SU-DHL-6 (cell line): ENCODE data around the gene GPHN.

Experiments used
- CTCF ChIP-seq: fragments of 200-600 bp; sonication (generic); IDR thresholded peaks from one replicate; pipeline ENCODE4 v1.5.1; 2017; ENCODE audit warnings: antibody characterized with exemption, mild to moderate bottlenecking, low read length, moderate library complexity; ENCODE audit not compliant: insufficient read depth, poor library complexity, severe bottlenecking
- EZH2phosphoT487 ChIP-seq: fragments of 200-600 bp; sonication (generic), shearing (Covaris generic); conservative IDR thresholded peaks from 2 replicates; pipeline ENCODE4 v1.6.1; 2018; ENCODE audit warnings: mild to moderate bottlenecking, antibody characterized with exemption, low read length, moderate library complexity, mixed read lengths

- no peak for TF ChIP-seq CTCF
- no peak for TF ChIP-seq EZH2phosphoT487
Observed at GRCh38 chr14:66965831-66966230, 457.9 kb downstream of the GPHN start.
